Smooth muscle cell (in vitro differentiated cells): ENCODE results near the gene LPCAT2. TPM values are rescaled to one million over a fixed set of nuclear protein-coding genes. Genes with fewer than 3 reads are reported as not detected.

Source experiments
- DNase-seq: peaks from one replicate; lab custom pipeline; 2025; ENCODE audit not compliant: unreplicated experiment; lab: John Stamatoyannopoulos, UW
- H2AFZ ChIP-seq: fragments of 200-600 bp; sonication (generic); 2 replicates; pipeline ENCODE4 v1.6.0; 2016; ENCODE audit warnings: antibody characterized with exemption, low read depth, mild to moderate bottlenecking
- H3F3A ChIP-seq: fragments of 200-600 bp; sonication (generic); 2 replicates; pipeline ENCODE4 v1.6.0; 2017; ENCODE audit warnings: antibody characterized with exemption, low read depth
- H3K27ac ChIP-seq: fragments of 200-600 bp; sonication (generic); 2 replicates; pipeline ENCODE4 v1.5.1; 2016; ENCODE audit warnings: low read depth, mild to moderate bottlenecking
- H3K27me3 ChIP-seq: fragments of 200-600 bp; sonication (generic); 2 replicates; pipeline ENCODE4 v1.6.1; 2016; ENCODE audit warnings: low read depth, mild to moderate bottlenecking
- H3K36me3 ChIP-seq: fragments of 200-600 bp; sonication (generic); 2 replicates; pipeline ENCODE4 v1.5.1; 2016; ENCODE audit warnings: low read depth
- H3K4me1 ChIP-seq: fragments of 200-600 bp; sonication (generic); 2 replicates; pipeline ENCODE4 v1.5.1; 2016; ENCODE audit warnings: low read depth
- H3K4me2 ChIP-seq: fragments of 200-600 bp; sonication (generic); 2 replicates; pipeline ENCODE4 v1.6.0; 2016; ENCODE audit warnings: mild to moderate bottlenecking
- H3K4me3 ChIP-seq: fragments of 200-600 bp; sonication (generic); 2 replicates; pipeline ENCODE4 v1.5.1; 2016; ENCODE audit warnings: mild to moderate bottlenecking
- H3K79me2 ChIP-seq: fragments of 200-600 bp; sonication (generic); 2 replicates; pipeline ENCODE4 v1.6.0; 2016; ENCODE audit warnings: low read depth, mild to moderate bottlenecking
- H3K9ac ChIP-seq: fragments of 200-600 bp; sonication (generic); 2 replicates; pipeline ENCODE4 v1.6.0; 2016; ENCODE audit warnings: low read depth
- H3K9me3 ChIP-seq: fragments of 200-600 bp; sonication (generic); replicated peaks from 2 replicates; pipeline ENCODE4 v1.5.1; 2016; ENCODE audit warnings: low read depth
- H4K20me1 ChIP-seq: fragments of 200-600 bp; sonication (generic); 2 replicates; pipeline ENCODE4 v1.6.0; 2016; ENCODE audit warnings: low read depth
- CTCF ChIP-seq: fragments of 200-600 bp; sonication (generic); IDR thresholded peaks from 2 replicates; pipeline ENCODE4 v1.5.1; 2017; ENCODE audit warnings: borderline replicate concordance, mild to moderate bottlenecking, antibody characterized with exemption; ENCODE audit not compliant: insufficient read depth, poor library complexity, severe bottlenecking
- WGBS: methylation state at CpG from one replicate; pipeline ENCODE4 v1.1.7; 2016; ENCODE audit warnings: low lambda C conversion rate; 5-methylcytosine and 5-hydroxymethylcytosine counted together
- polyA plus RNA-seq: library from polyadenylated mRNA; unstranded; fragments of >200 nt; fragmentation: Nextera tagmentation; extraction: Ambion mirVana; gene quantifications from 2 replicates; pipeline ENCODE4 v1.2.1, GENCODE V29; 2016
- total RNA-seq: library from RNA; depleted of rRNA; stranded (reverse); fragments of >200 nt; gene quantifications from 2 replicates; pipeline ENCODE4 v1.2.3, GENCODE V29; 2014

Gene LPCAT2
- total and polyA plus RNA-seq, 2 experiments from 2014 or later: 12.3 to 55.6 TPM

- Histone ChIP-seq H3K79me2 (no peaks in the 10 kb centered on the region), H3K36me3 (no peaks in the 10 kb centered on the region), H3F3A (no peaks in the 10 kb centered on the region), H2AFZ (no peak overlapping the region), H3K4me2 (no peak overlapping the region), H3K9me3 (no peaks in the 10 kb centered on the region), H3K9ac (no peak overlapping the region), H4K20me1 (no peaks in the 10 kb centered on the region), H3K27ac (no peak overlapping the region), H3K27me3 (no peaks in the 10 kb centered on the region), H3K4me1 (peaks cover 8% of the 10 kb centered on the region), H3K4me3 (no peak overlapping the region)
- TF ChIP-seq CTCF: no peak
- DNase-seq: no peak
- 82% methylated on average over 6 of the region's 6 CpGs for WGBS
Observed at GRCh38 chr16:55588799-55589198, 79.9 kb downstream of the LPCAT2 start.

GRCh38 chr16:55592306-55592705 is 83.4 kb downstream of the LPCAT2 start:
- Histone ChIP-seq H4K20me1 (no peaks in the 10 kb centered on the region), H3K4me1 (no peaks in the 10 kb centered on the region), H3K27ac (no peak overlapping the region), H3K4me2 (no peak overlapping the region), H3K9me3 (no peaks in the 10 kb centered on the region), H2AFZ (no peak overlapping the region), H3K79me2 (no peaks in the 10 kb centered on the region), H3K4me3 (no peak overlapping the region), H3F3A (no peaks in the 10 kb centered on the region), H3K36me3 (no peaks in the 10 kb centered on the region), H3K27me3 (no peaks in the 10 kb centered on the region), H3K9ac (no peak overlapping the region)
- no peak for DNase-seq
- TF ChIP-seq CTCF: no peak

- H3K79me2 ChIP-seq: no peaks in the 10 kb centered on the region
- H3K36me3 ChIP-seq: no peaks in the 10 kb centered on the region
- H3K9me3 ChIP-seq: no peaks in the 10 kb centered on the region
- no peak overlapping the region for H3K27ac ChIP-seq
- no peak for DNase-seq
- H3K4me3 ChIP-seq: no peak overlapping the region
- H3F3A ChIP-seq: no peaks in the 10 kb centered on the region
- no peak for TF ChIP-seq CTCF
- H3K27me3 ChIP-seq: no peaks in the 10 kb centered on the region
- H3K9ac ChIP-seq: no peak overlapping the region
- H3K4me2 ChIP-seq: no peak overlapping the region
- no peaks in the 10 kb centered on the region for H4K20me1 ChIP-seq
- no peak overlapping the region for H2AFZ ChIP-seq
- 48% methylated on average over 4 of the region's 4 CpGs for WGBS
- no peaks in the 10 kb centered on the region for H3K4me1 ChIP-seq
Observed at GRCh38 chr16:55597928-55598327, 89.1 kb downstream of the LPCAT2 start.

GRCh38 chr16:55605754-55606336 is 97.0 kb downstream of the LPCAT2 start:
- Histone ChIP-seq H3F3A (no peaks in the 10 kb centered on the region), H3K4me2 (no peak overlapping the region)
- DNase-seq: no peak

More at GRCh38 chr16:55605754-55606336, 97.0 kb downstream of the LPCAT2 start:
- Histone ChIP-seq H3K4me3 (no peak overlapping the region), H3K36me3 (no peaks in the 10 kb centered on the region), H3K27me3 (no peaks in the 10 kb centered on the region), H3K4me1 (no peaks in the 10 kb centered on the region), H3K9me3 (no peaks in the 10 kb centered on the region), H3K79me2 (no peaks in the 10 kb centered on the region), H3K9ac (no peak overlapping the region), H2AFZ (no peak overlapping the region), H3K27ac (no peak overlapping the region), H4K20me1 (no peaks in the 10 kb centered on the region)
- no peak for TF ChIP-seq CTCF
- WGBS: 87% methylated on average over 4 of the region's 4 CpGs
